ENCODE data around the gene AP1G1.

DNA sequence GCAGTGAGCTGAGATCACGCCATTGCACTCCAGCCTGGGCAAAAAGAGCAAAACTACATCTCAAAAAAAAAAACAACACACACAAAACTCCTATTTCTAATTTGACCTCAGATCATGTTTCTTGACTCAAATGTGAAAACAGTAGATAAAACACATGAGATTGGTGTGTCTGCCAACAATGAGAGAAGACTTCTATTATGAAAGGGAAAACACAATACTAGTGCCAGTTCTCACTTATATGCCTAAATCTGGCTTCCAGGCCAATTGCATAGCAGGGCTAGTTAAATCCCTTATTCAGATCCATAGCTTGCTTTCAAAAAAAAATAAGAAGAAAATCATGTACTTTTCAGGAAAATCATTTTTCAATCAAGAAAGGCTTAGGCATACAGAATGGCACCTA is 39.4 kb downstream of the AP1G1 start:
- TF ChIP-seq, protein P1, sequence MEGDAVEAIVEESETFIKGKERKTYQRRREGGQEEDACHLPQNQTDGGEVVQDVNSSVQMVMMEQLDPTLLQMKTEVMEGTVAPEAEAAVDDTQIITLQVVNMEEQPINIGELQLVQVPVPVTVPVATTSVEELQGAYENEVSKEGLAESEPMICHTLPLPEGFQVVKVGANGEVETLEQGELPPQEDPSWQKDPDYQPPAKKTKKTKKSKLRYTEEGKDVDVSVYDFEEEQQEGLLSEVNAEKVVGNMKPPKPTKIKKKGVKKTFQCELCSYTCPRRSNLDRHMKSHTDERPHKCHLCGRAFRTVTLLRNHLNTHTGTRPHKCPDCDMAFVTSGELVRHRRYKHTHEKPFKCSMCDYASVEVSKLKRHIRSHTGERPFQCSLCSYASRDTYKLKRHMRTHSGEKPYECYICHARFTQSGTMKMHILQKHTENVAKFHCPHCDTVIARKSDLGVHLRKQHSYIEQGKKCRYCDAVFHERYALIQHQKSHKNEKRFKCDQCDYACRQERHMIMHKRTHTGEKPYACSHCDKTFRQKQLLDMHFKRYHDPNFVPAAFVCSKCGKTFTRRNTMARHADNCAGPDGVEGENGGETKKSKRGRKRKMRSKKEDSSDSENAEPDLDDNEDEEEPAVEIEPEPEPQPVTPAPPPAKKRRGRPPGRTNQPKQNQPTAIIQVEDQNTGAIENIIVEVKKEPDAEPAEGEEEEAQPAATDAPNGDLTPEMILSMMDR (IDR thresholded peaks at IDR 0.05) = no peak
- TF ChIP-seq POLR2AphosphoS5 (IDR thresholded peaks at IDR 0.05; ENCODE audit: insufficient read depth in 1 of 2, low read depth in 1 of 2) = no peak
- no peak for TF ChIP-seq POLR2A (IDR thresholded peaks at IDR 0.05)
